Loucy (cell line): ENCODE results near the gene IRF7.

Experiments used
- H2AFZ ChIP-seq: fragments of 200-600 bp; sonication (generic); 2 replicates; pipeline ENCODE4 v1.6.0; 2016; ENCODE audit warnings: antibody characterized with exemption, mild to moderate bottlenecking, low read length, moderate library complexity
- H3F3A ChIP-seq: fragments of 200-600 bp; 2 replicates; pipeline ENCODE4 v1.6.0; 2016; ENCODE audit warnings: antibody characterized with exemption, low read depth, mild to moderate bottlenecking
- H3K27me3 ChIP-seq: fragments of 200-600 bp; sonication (generic); 2 replicates; pipeline ENCODE4 v1.6.1; 2014; ENCODE audit warnings: low read length, mild to moderate bottlenecking; ENCODE audit not compliant: insufficient read depth, poor library complexity, severe bottlenecking
- H3K36me3 ChIP-seq: fragments of 200-600 bp; sonication (generic); 2 replicates; pipeline ENCODE4 v1.6.1; 2016; ENCODE audit warnings: low read length; ENCODE audit not compliant: insufficient read depth
- H3K4me1 ChIP-seq: fragments of 200-600 bp; sonication (generic); 2 replicates; pipeline ENCODE4 v1.5.1; 2014; ENCODE audit warnings: low read length, mild to moderate bottlenecking; ENCODE audit not compliant: insufficient read depth, poor library complexity, severe bottlenecking
- H3K4me2 ChIP-seq: fragments of 200-600 bp; sonication (generic); 2 replicates; pipeline ENCODE4 v1.6.0; 2014; ENCODE audit warnings: antibody characterized with exemption, low read length, low read depth, mild to moderate bottlenecking; ENCODE audit not compliant: poor library complexity, severe bottlenecking
- H3K4me3 ChIP-seq: fragments of 200-600 bp; sonication (generic); 2 replicates; pipeline ENCODE4 v1.5.1; 2014; ENCODE audit warnings: low read length, mild to moderate bottlenecking, mixed read lengths; ENCODE audit not compliant: poor library complexity, severe bottlenecking
- H3K79me2 ChIP-seq: fragments of 200-600 bp; sonication (generic); 2 replicates; pipeline ENCODE4 v1.6.1; 2014; ENCODE audit warnings: low read length; ENCODE audit not compliant: insufficient read depth
- H3K9ac ChIP-seq: fragments of 200-600 bp; sonication (generic); 2 replicates; pipeline ENCODE4 v1.6.0; 2014; ENCODE audit warnings: mild to moderate bottlenecking, low read depth, low read length, moderate library complexity; ENCODE audit not compliant: poor library complexity, severe bottlenecking
- H3K9me2 ChIP-seq: fragments of 200-600 bp; sonication (generic); replicated peaks from 2 replicates; pipeline ENCODE4 v1.6.1; 2016; ENCODE audit warnings: low read depth, low read length, mixed read lengths
- H3K9me3 ChIP-seq: fragments of 200-600 bp; sonication (generic); 2 replicates; pipeline ENCODE4 v1.6.1; 2014; ENCODE audit warnings: mild to moderate bottlenecking, antibody characterized with exemption, low read length, low read depth; ENCODE audit not compliant: insufficient read depth
- H4K20me1 ChIP-seq: fragments of 200-600 bp; sonication (generic); 2 replicates; pipeline ENCODE4 v1.6.0; 2014; ENCODE audit warnings: antibody characterized with exemption, low read length, mild to moderate bottlenecking; ENCODE audit not compliant: insufficient read depth, poor library complexity, severe bottlenecking
- CTCF ChIP-seq: fragments of 200-600 bp; sonication (generic); conservative IDR thresholded peaks from 2 replicates; pipeline ENCODE4 v1.5.1; 2014; ENCODE audit warnings: mild to moderate bottlenecking, antibody characterized with exemption, low read length
- EZH2phosphoT487 ChIP-seq: fragments of 200-600 bp; IDR thresholded peaks from 2 replicates; pipeline ENCODE4 v1.6.1; 2018; ENCODE audit warnings: antibody characterized with exemption, mild to moderate bottlenecking, moderate library complexity, borderline replicate concordance

Gene IRF7

GRCh38 chr11:598005-598680, 17.6 kb downstream of the IRF7 start:
- Histone ChIP-seq H3K9me2 (no peaks in the 10 kb centered on the region), H2AFZ (no peak overlapping the region), H3K27me3 (no peaks in the 10 kb centered on the region), H3K79me2 (no peaks in the 10 kb centered on the region), H3K4me2 (no peak overlapping the region), H3K9ac (no peak overlapping the region), H4K20me1 (no peaks in the 10 kb centered on the region), H3K4me1 (no peaks in the 10 kb centered on the region), H3K4me3 (no peak overlapping the region), H3F3A (no peaks in the 10 kb centered on the region), H3K9me3 (no peaks in the 10 kb centered on the region), H3K36me3 (peaks cover 90% of the 10 kb centered on the region; the same call in 1 of the 2 replicates)
- TF ChIP-seq CTCF = no peak
- no peak for TF ChIP-seq EZH2phosphoT487

DNA sequence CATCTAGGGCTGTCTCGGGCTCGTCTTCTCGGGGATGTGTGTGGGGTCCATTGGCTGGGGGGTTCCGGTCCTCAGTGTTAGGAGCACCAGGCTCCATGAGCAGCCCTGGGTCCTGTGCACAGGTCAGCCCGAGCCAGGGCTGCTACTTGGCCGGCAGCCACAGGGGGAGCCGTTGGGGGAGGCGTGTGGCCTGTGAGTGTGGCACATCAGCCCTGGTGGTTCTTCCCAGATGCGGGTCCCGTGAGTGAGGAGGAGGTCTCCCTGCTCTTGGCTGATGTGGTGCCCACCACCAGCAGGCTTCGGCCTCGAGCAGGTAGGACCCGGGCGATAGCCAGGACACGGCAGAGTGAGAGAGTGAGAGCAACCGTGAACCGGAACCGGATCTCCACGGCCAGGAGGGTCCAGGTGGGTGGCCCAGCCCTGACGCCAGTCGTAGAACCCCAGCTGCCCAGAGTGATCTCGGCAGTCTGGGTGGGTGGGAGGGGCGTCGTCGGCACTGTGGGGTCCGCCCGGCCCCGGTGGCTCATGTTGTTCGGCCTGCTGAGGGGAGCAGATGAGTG, 18.5 kb downstream of the IRF7 start:
- no peak for TF ChIP-seq EZH2phosphoT487
- peak; percentile 45 for TF ChIP-seq CTCF
- Histone ChIP-seq H3K27me3 (no peaks in the 10 kb centered on the region), H4K20me1 (no peaks in the 10 kb centered on the region), H3K4me1 (no peaks in the 10 kb centered on the region), H3K4me2 (no peak overlapping the region), H3F3A (no peaks in the 10 kb centered on the region), H3K4me3 (no peak overlapping the region), H3K9ac (no peak overlapping the region), H3K9me3 (no peaks in the 10 kb centered on the region), H3K79me2 (no peaks in the 10 kb centered on the region), H2AFZ (no peak overlapping the region), H3K9me2 (no peaks in the 10 kb centered on the region), H3K36me3 (peaks cover 90% of the 10 kb centered on the region; the same call in 1 of the 2 replicates)

DNA sequence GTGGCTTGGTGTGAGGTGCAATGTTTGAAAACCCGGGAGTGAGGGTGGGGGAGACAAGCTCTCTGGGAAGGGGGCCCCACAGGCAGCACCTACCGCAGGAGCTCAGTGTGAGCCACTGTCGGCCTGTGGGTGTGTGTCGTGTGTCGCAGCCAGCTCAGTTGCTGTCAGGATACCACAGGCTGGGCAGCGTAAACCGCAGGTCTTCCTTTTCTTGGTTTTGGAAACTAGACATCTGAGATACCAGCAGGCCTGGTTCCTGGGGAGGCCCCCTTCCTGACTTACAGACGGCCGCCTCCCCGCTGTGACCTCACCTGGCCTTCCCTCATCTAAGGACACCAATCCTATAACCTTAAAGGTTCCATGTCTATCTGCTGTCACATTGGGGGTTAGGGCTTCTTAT, 19.4 kb downstream of the IRF7 start:
- Histone ChIP-seq H3K9me3 (no peaks in the 10 kb centered on the region), H3F3A (no peaks in the 10 kb centered on the region), H3K36me3 (peaks cover 87% of the 10 kb centered on the region; the same call in 1 of the 2 replicates), H3K4me1 (no peaks in the 10 kb centered on the region), H4K20me1 (no peaks in the 10 kb centered on the region), H2AFZ (no peak overlapping the region), H3K9me2 (no peaks in the 10 kb centered on the region), H3K4me3 (no peak overlapping the region), H3K27me3 (no peaks in the 10 kb centered on the region), H3K4me2 (no peak overlapping the region), H3K79me2 (no peaks in the 10 kb centered on the region), H3K9ac (no peak overlapping the region)
- TF ChIP-seq CTCF = no peak
- TF ChIP-seq EZH2phosphoT487 = no peak
